SJSA1 (cell line): ENCODE measurements around the gene FASTKD1. TPM values are rescaled to one million over a fixed set of nuclear protein-coding genes. Genes with fewer than 3 reads are reported as not detected.

Experiments
- DNase-seq, 2 experiments: peaks; one replicate each; pipeline ENCODE4 v3.0.0-alpha.2; 2015 to 2020; ENCODE audit warnings: low spot score in 2 of 2, low read depth in 1 of 2
- H3K27ac ChIP-seq: fragments of 250-450 bp; sonication (Bioruptor Pico); 2 replicates; pipeline ENCODE4 v1.5.1; 2020; ENCODE audit warnings: mild to moderate bottlenecking, moderate library complexity
- H3K27me3 ChIP-seq: fragments of 250-450 bp; sonication (Bioruptor Pico); replicated peaks from 2 replicates; pipeline ENCODE4 v1.5.1; 2020; ENCODE audit warnings: mild to moderate bottlenecking, moderate library complexity
- H3K36me3 ChIP-seq: fragments of 250-450 bp; sonication (Bioruptor Pico); 2 replicates; pipeline ENCODE4 v1.5.1; 2020; ENCODE audit warnings: mild to moderate bottlenecking
- H3K4me1 ChIP-seq: fragments of 250-450 bp; sonication (Bioruptor Pico); replicated peaks from 2 replicates; pipeline ENCODE4 v1.6.1; 2021; ENCODE audit warnings: mild to moderate bottlenecking
- H3K4me3 ChIP-seq: fragments of 250-450 bp; sonication (Bioruptor Pico); 2 replicates; pipeline ENCODE4 v1.5.1; 2020; ENCODE audit warnings: mild to moderate bottlenecking
- H3K9me3 ChIP-seq: fragments of 250-450 bp; sonication (Bioruptor Pico); replicated peaks from 2 replicates; pipeline ENCODE4 v1.5.1; 2020; ENCODE audit warnings: mild to moderate bottlenecking
- total RNA-seq: library from RNA; depleted of rRNA; stranded (reverse); fragments of >200 nt; shearing (Covaris generic); gene quantifications from 2 replicates; pipeline ENCODE4 v1.2.3, GENCODE V29; 2014

FASTKD1 gene
- total RNA-seq, 1 experiment from 2014 or later: 30.4 TPM

- peaks cover 5% of the 10 kb centered on the region for H3K4me1 ChIP-seq
- H3K36me3 ChIP-seq: no peaks in the 10 kb centered on the region
- no peaks in the 10 kb centered on the region for H3K9me3 ChIP-seq
- DNase-seq: peak in 1 of 2 experiments; percentile 10
- no peak overlapping the region for H3K4me3 ChIP-seq
- H3K27ac ChIP-seq: no peak overlapping the region
- H3K27me3 ChIP-seq: no peaks in the 10 kb centered on the region
These were observed 61.1 kb downstream of the FASTKD1 start for GRCh38 chr2:169512525-169512924.

- H3K4me3 ChIP-seq: no peak overlapping the region
- H3K27me3 ChIP-seq: no peaks in the 10 kb centered on the region
- no peak overlapping the region for H3K27ac ChIP-seq
- H3K4me1 ChIP-seq: peaks cover 9% of the 10 kb centered on the region
- no peaks in the 10 kb centered on the region for H3K36me3 ChIP-seq
- DNase-seq: no peak
- H3K9me3 ChIP-seq: no peaks in the 10 kb centered on the region
These were observed 61.8 kb downstream of the FASTKD1 start for GRCh38 chr2:169511818-169512217.

GRCh38 chr2:169510496-169510895 lies 63.2 kb downstream of the FASTKD1 start:
- H3K9me3 ChIP-seq: no peaks in the 10 kb centered on the region
- H3K27ac ChIP-seq: no peak overlapping the region
- no peak for DNase-seq

GRCh38 chr2:169509955-169510354 lies 63.7 kb downstream of the FASTKD1 start:
- H3K9me3 ChIP-seq: no peaks in the 10 kb centered on the region
- DNase-seq: no peak

More at GRCh38 chr2:169510496-169510895, 63.2 kb downstream of the FASTKD1 start:
- Histone ChIP-seq H3K4me3 (no peak overlapping the region), H3K27me3 (no peaks in the 10 kb centered on the region), H3K36me3 (no peaks in the 10 kb centered on the region), H3K4me1 (peaks cover 9% of the 10 kb centered on the region)

GRCh38 chr2:169509298-169509885 lies 64.3 kb downstream of the FASTKD1 start, which contains the start of gene KLHL41:
Gene KLHL41, plus strand, starts transcription at chr2:169509702. Its CDS starts 77 bp downstream, at chr2:169509779.
- DNase-seq: no peak
- Histone ChIP-seq H3K27ac (no peak within 1 kb of the TSS), H3K4me3 (no peak within 1 kb of the TSS)

More at GRCh38 chr2:169509955-169510354, 63.7 kb downstream of the FASTKD1 start:
- Histone ChIP-seq H3K36me3 (no peaks in the 10 kb centered on the region), H3K27ac (no peak overlapping the region), H3K4me3 (no peak overlapping the region), H3K4me1 (peaks cover 9% of the 10 kb centered on the region), H3K27me3 (no peaks in the 10 kb centered on the region)

GRCh38 chr2:169507698-169508097 lies 66.0 kb downstream of the FASTKD1 start:
- Histone ChIP-seq H3K4me3 (no peak overlapping the region), H3K27ac (no peak overlapping the region), H3K4me1 (peaks cover 9% of the 10 kb centered on the region), H3K27me3 (no peaks in the 10 kb centered on the region), H3K36me3 (no peaks in the 10 kb centered on the region; the same call in 1 of the 2 replicates), H3K9me3 (no peaks in the 10 kb centered on the region)
- peak in 1 of 2 experiments; percentile 40 for DNase-seq

More at GRCh38 chr2:169509298-169509885, 64.3 kb downstream of the FASTKD1 start, which contains the start of gene KLHL41:
- Histone ChIP-seq H3K4me1 (peaks cover 9% of the 10 kb centered on the region), H3K9me3 (no peaks in the 10 kb centered on the region), H3K27me3 (no peaks in the 10 kb centered on the region), H3K36me3 (no peaks in the 10 kb centered on the region)

GRCh38 chr2:169504651-169505050 lies 69.0 kb downstream of the FASTKD1 start:
- Histone ChIP-seq H3K27ac (no peak overlapping the region), H3K9me3 (no peaks in the 10 kb centered on the region), H3K27me3 (no peaks in the 10 kb centered on the region), H3K4me1 (peaks cover 9% of the 10 kb centered on the region), H3K36me3 (no peaks in the 10 kb centered on the region; the same call in 1 of the 2 replicates), H3K4me3 (no peak overlapping the region)
- no peak for DNase-seq

GRCh38 chr2:169495310-169495928 lies 78.2 kb downstream of the FASTKD1 start:
- no peaks in the 10 kb centered on the region for H3K27me3 ChIP-seq
- H3K9me3 ChIP-seq: no peaks in the 10 kb centered on the region

GRCh38 chr2:169493360-169493759 lies 80.3 kb downstream of the FASTKD1 start:
- H3K9me3 ChIP-seq: no peaks in the 10 kb centered on the region
- no peak for DNase-seq
- no peaks in the 10 kb centered on the region for H3K36me3 ChIP-seq
- H3K27ac ChIP-seq: no peak overlapping the region
- H3K4me3 ChIP-seq: no peak overlapping the region
- no peaks in the 10 kb centered on the region for H3K4me1 ChIP-seq
- no peaks in the 10 kb centered on the region for H3K27me3 ChIP-seq

More at GRCh38 chr2:169495310-169495928, 78.2 kb downstream of the FASTKD1 start:
- H3K27ac ChIP-seq: no peak overlapping the region
- no peaks in the 10 kb centered on the region for H3K36me3 ChIP-seq
- DNase-seq: no peak
- no peaks in the 10 kb centered on the region for H3K4me1 ChIP-seq
- H3K4me3 ChIP-seq: no peak overlapping the region

GRCh38 chr2:169491378-169491777 lies 82.3 kb downstream of the FASTKD1 start:
- no peak overlapping the region for H3K4me3 ChIP-seq
- no peak overlapping the region for H3K27ac ChIP-seq
- H3K4me1 ChIP-seq: no peaks in the 10 kb centered on the region
- H3K9me3 ChIP-seq: no peaks in the 10 kb centered on the region
- H3K27me3 ChIP-seq: no peaks in the 10 kb centered on the region
- H3K36me3 ChIP-seq: no peaks in the 10 kb centered on the region
- DNase-seq: no peak

GRCh38 chr2:169490834-169491233 lies 82.8 kb downstream of the FASTKD1 start:
- no peak for DNase-seq
- Histone ChIP-seq H3K4me1 (no peaks in the 10 kb centered on the region), H3K4me3 (no peak overlapping the region)

GRCh38 chr2:169486487-169486886 lies 87.2 kb downstream of the FASTKD1 start:
- DNase-seq: no peak

More at GRCh38 chr2:169490834-169491233, 82.8 kb downstream of the FASTKD1 start:
- H3K9me3 ChIP-seq: no peaks in the 10 kb centered on the region
- no peaks in the 10 kb centered on the region for H3K27me3 ChIP-seq
- no peak overlapping the region for H3K27ac ChIP-seq
- no peaks in the 10 kb centered on the region for H3K36me3 ChIP-seq

GRCh38 chr2:169485650-169486138 lies 88.0 kb downstream of the FASTKD1 start:
- Histone ChIP-seq H3K27me3 (no peaks in the 10 kb centered on the region), H3K36me3 (no peaks in the 10 kb centered on the region), H3K9me3 (no peaks in the 10 kb centered on the region), H3K4me1 (no peaks in the 10 kb centered on the region), H3K27ac (no peak overlapping the region), H3K4me3 (no peak overlapping the region)
- DNase-seq: no peak

More at GRCh38 chr2:169486487-169486886, 87.2 kb downstream of the FASTKD1 start:
- Histone ChIP-seq H3K9me3 (no peaks in the 10 kb centered on the region), H3K27ac (no peak overlapping the region), H3K4me1 (no peaks in the 10 kb centered on the region), H3K4me3 (no peak overlapping the region), H3K27me3 (no peaks in the 10 kb centered on the region), H3K36me3 (no peaks in the 10 kb centered on the region)

GRCh38 chr2:169480079-169480465 lies 93.6 kb downstream of the FASTKD1 start:
- Histone ChIP-seq H3K27me3 (no peaks in the 10 kb centered on the region), H3K36me3 (no peaks in the 10 kb centered on the region)
- no peak for DNase-seq

More at GRCh38 chr2:169480079-169480465, 93.6 kb downstream of the FASTKD1 start:
- Histone ChIP-seq H3K27ac (no peak overlapping the region), H3K4me3 (peak overlapping the region; percentile 53), H3K9me3 (no peaks in the 10 kb centered on the region), H3K4me1 (0 out of 2 replicates have a peak, but pooled peaks cover 6% of the 10 kb centered on the region)
